HCT116 (cell line): Measurements from ENCODE around the gene C6orf118. TPM values are rescaled to one million over a fixed set of nuclear protein-coding genes. Genes with fewer than 3 reads are reported as not detected.

Source experiments
- ATAC-seq: fragments of 200-7000 bp; cut with Tn5 transposase; 2 replicates; pipeline ENCODE4 v1.9.1; 2020; ENCODE audit warnings: mild to moderate bottlenecking, moderate library complexity
- BruUV-seq: library from RNA; stranded (reverse); fragments of 400-500 nt; replicated peaks from 2 replicates; lab custom pipeline; 2021; lab: Mats Ljungman, UMichigan
- CTCF ChIA-PET: fragments of 300-600 bp; sonication (Branson Sonifier 250); formaldehyde crosslinking; loops from one replicate; lab custom pipeline; 2021; ENCODE audit warnings: antibody characterized with exemption; lab: Charles Lee
- POLR2A ChIA-PET: fragments of 300-600, 350-600 bp; sonication (Branson Sonifier 250); formaldehyde crosslinking; loops from one replicate; lab custom pipeline; 2021; ENCODE audit warnings: antibody characterized with exemption; lab: Charles Lee
- RAD21 ChIA-PET, 2 experiments: fragments of 300-600 bp; sonication (Branson Sonifier 250); formaldehyde crosslinking; loops; one replicate each; lab custom pipeline; 2023; ENCODE audit warnings: low total read pairs in 2 of 2; ENCODE audit not compliant: uncharacterized antibody in 2 of 2, unreplicated experiment in 2 of 2, low non-redundant PET in 1 of 2; lab: Charles Lee
- DNase-seq: peaks from one replicate; pipeline ENCODE4 v3.0.0-alpha.2; 2010; ENCODE audit warnings: low read depth, low spot score
- H2AFZ ChIP-seq: fragments of 200-600 bp; shearing (Covaris generic), sonication (generic); 2 replicates; pipeline ENCODE4 v1.6.1; 2017; ENCODE audit warnings: low read depth, mixed run types, mixed read lengths, antibody characterized with exemption, low read length; ENCODE audit not compliant: poor library complexity, severe bottlenecking
- H3K27ac ChIP-seq: 2 replicates; pipeline ENCODE4 v1.5.1; 2012; ENCODE audit warnings: low read depth, low read length
- H3K27me3 ChIP-seq: fragments of 200-600 bp; sonication (generic); 2 replicates; pipeline ENCODE4 v1.6.1; 2016; ENCODE audit warnings: mixed run types, low read length, mixed read lengths; ENCODE audit not compliant: insufficient read depth
- H3K36me3 ChIP-seq, 2 experiments: fragments of 200-500 bp in 1 of 2; fragments of 200-600 bp in 1 of 2; sonication (Bioruptor generic) in 1 of 2; sonication (generic) in 1 of 2; 2 replicates each; pipeline versions ENCODE4 v1.5.1 to v1.6.1; 2014 to 2016; ENCODE audit warnings: low read length in 2 of 2, inconsistent platforms in 1 of 2, mixed read lengths in 1 of 2, mixed run types in 1 of 2; ENCODE audit not compliant: insufficient read depth in 2 of 2, control insufficient read depth in 1 of 2
- H3K4me1 ChIP-seq, 2 experiments: fragments of 200-600 bp in 1 of 2; sonication (generic) in 1 of 2; 2 replicates each; pipeline versions ENCODE4 v1.5.1 to v1.6.1; 2012 to 2017; ENCODE audit warnings: low read length in 2 of 2, inconsistent platforms in 1 of 2, mild to moderate bottlenecking in 1 of 2, mixed read lengths in 1 of 2, mixed run types in 1 of 2, moderate library complexity in 1 of 2; ENCODE audit not compliant: insufficient read depth in 2 of 2, control insufficient read depth in 1 of 2
- H3K4me2 ChIP-seq: fragments of 200-600 bp; sonication (generic); 2 replicates; pipeline ENCODE4 v1.6.1; 2017; ENCODE audit warnings: mixed run types, low read length, mixed read lengths
- H3K4me3 ChIP-seq, 2 experiments: fragments of 200-600 bp in 1 of 2; sonication (generic) in 1 of 2; replicated peaks in 1 of 2; 2 replicates each; pipeline ENCODE4 v1.5.1; 2011 to 2016; ENCODE audit warnings: low read length in 2 of 2, control low read depth in 1 of 2, low read depth in 1 of 2, mild to moderate bottlenecking in 1 of 2, mixed read lengths in 1 of 2, mixed run types in 1 of 2
- H3K79me2 ChIP-seq: fragments of 200-600 bp; sonication (generic); 2 replicates; pipeline ENCODE4 v1.6.1; 2017; ENCODE audit warnings: mild to moderate bottlenecking, mixed run types, low read length, moderate library complexity, mixed read lengths; ENCODE audit not compliant: insufficient read depth
- H3K9ac ChIP-seq: fragments of 200-600 bp; sonication (generic); 2 replicates; pipeline ENCODE4 v1.6.1; 2016; ENCODE audit warnings: low read length, mixed read lengths
- H3K9me2 ChIP-seq: fragments of 200-600 bp; sonication (generic), shearing (Covaris generic); 2 replicates; pipeline ENCODE4 v1.6.1; 2017; ENCODE audit warnings: mixed run types, mild to moderate bottlenecking, moderate library complexity; ENCODE audit not compliant: insufficient read depth
- H3K9me3 ChIP-seq, 2 experiments: fragments of 200-500 bp in 1 of 2; fragments of 200-600 bp in 1 of 2; sonication (Bioruptor generic) in 1 of 2; sonication (generic) in 1 of 2; 2 replicates each; pipeline ENCODE4 v1.6.1; 2014 to 2017; ENCODE audit warnings: low read length in 2 of 2, mixed read lengths in 2 of 2, inconsistent platforms in 1 of 2, low read depth in 1 of 2, mild to moderate bottlenecking in 1 of 2, mixed run types in 1 of 2, moderate library complexity in 1 of 2; ENCODE audit not compliant: control insufficient read depth in 1 of 2, insufficient read depth in 1 of 2
- H4K20me1 ChIP-seq: fragments of 200-600 bp; sonication (generic), shearing (Covaris generic); 2 replicates; pipeline ENCODE4 v1.6.1; 2017; ENCODE audit warnings: mixed run types, mild to moderate bottlenecking, moderate library complexity; ENCODE audit not compliant: insufficient read depth
- CBX3 ChIP-seq: IDR thresholded peaks from 2 replicates; pipeline ENCODE4 v1.6.1; 2012; ENCODE audit warnings: low read depth
- CEBPB ChIP-seq: IDR thresholded peaks from 2 replicates; pipeline ENCODE4 v1.6.1; 2012; ENCODE audit warnings: low read depth
- CTCF ChIP-seq, 3 experiments: fragments of 200-600 bp in 1 of 3; sonication (generic) in 1 of 3; IDR thresholded peaks in 2 of 3; conservative IDR thresholded peaks in 1 of 3; 2 replicates each; pipeline ENCODE4 v1.5.1; 2012 to 2017; ENCODE audit warnings: low read depth in 2 of 3, low read length in 2 of 3, antibody characterized with exemption in 1 of 3, borderline replicate concordance in 1 of 3, control low read depth in 1 of 3, mild to moderate bottlenecking in 1 of 3, mixed read lengths in 1 of 3, mixed run types in 1 of 3, moderate library complexity in 1 of 3; ENCODE audit not compliant: insufficient read depth in 1 of 3
- EZH2 ChIP-seq: fragments of 200-600 bp; sonication (generic); IDR thresholded peaks from 2 replicates; pipeline ENCODE4 v1.6.1; 2017; ENCODE audit warnings: antibody characterized with exemption, mixed run types
- EZH2phosphoT487 ChIP-seq: fragments of 200-600 bp; IDR thresholded peaks from 2 replicates; pipeline ENCODE4 v1.6.1; 2018; ENCODE audit warnings: antibody characterized with exemption, borderline replicate concordance
- FOSL1 ChIP-seq: IDR thresholded peaks from 2 replicates; pipeline ENCODE4 v1.6.1; 2012; ENCODE audit warnings: low read depth
- JUND ChIP-seq: IDR thresholded peaks from 2 replicates; pipeline ENCODE4 v1.6.1; 2012
- POLR2A ChIP-seq: IDR thresholded peaks from 2 replicates; pipeline ENCODE4 v1.7.0; 2011; ENCODE audit warnings: borderline replicate concordance; ENCODE audit not compliant: insufficient read depth, insufficient read length; ENCODE audit errors: extremely low read depth
- POLR2AphosphoS5 ChIP-seq: IDR thresholded peaks from 2 replicates; pipeline ENCODE4 v1.6.1; 2011; ENCODE audit warnings: mild to moderate bottlenecking, low read depth, low read length, moderate library complexity
- RAD21 ChIP-seq: IDR thresholded peaks from 2 replicates; pipeline ENCODE4 v1.6.1; 2012; ENCODE audit warnings: low read depth, mild to moderate bottlenecking
- SIN3A ChIP-seq: IDR thresholded peaks from 2 replicates; pipeline ENCODE4 v1.6.1; 2012; ENCODE audit warnings: low read depth
- SP1 ChIP-seq: IDR thresholded peaks from 2 replicates; pipeline ENCODE4 v1.6.1; 2012; ENCODE audit warnings: low read depth
- SRF ChIP-seq: IDR thresholded peaks from 2 replicates; pipeline ENCODE4 v1.6.1; 2012; ENCODE audit warnings: low read depth
- TCF7L2 ChIP-seq: IDR thresholded peaks from 2 replicates; pipeline ENCODE4 v1.7.0; 2011; ENCODE audit warnings: borderline replicate concordance, inconsistent platforms; ENCODE audit not compliant: insufficient read depth, insufficient read length; ENCODE audit errors: extremely low read depth
- YY1 ChIP-seq: IDR thresholded peaks from 2 replicates; pipeline ENCODE4 v1.6.1; 2011; ENCODE audit warnings: low read length, low read depth, moderate library complexity, mild to moderate bottlenecking; ENCODE audit not compliant: insufficient replicate concordance; ENCODE audit errors: extremely low read depth
- ZBTB33 ChIP-seq: IDR thresholded peaks from 2 replicates; pipeline ENCODE4 v1.6.1; 2011; ENCODE audit warnings: mild to moderate bottlenecking, low read length, moderate library complexity; ENCODE audit not compliant: insufficient replicate concordance; ENCODE audit errors: extremely low read depth
- ZFX ChIP-seq: fragments of 450-650 bp; IDR thresholded peaks from 2 replicates; pipeline ENCODE4 v1.6.1; 2017
- ZNF274 ChIP-seq: fragments of 200-500 bp; sonication (Bioruptor generic); IDR thresholded peaks from 2 replicates; pipeline ENCODE4 v1.6.1; 2014; ENCODE audit warnings: mild to moderate bottlenecking, low read depth, low read length, inconsistent platforms
- intact Hi-C: fragments of 100-400 bp; cut with micrococcal nuclease; formaldehyde crosslinking; loops from 2 replicates; pipeline ENCODE4 v1.10.0; 2022
- total RNA-seq: library from RNA; stranded (reverse); gene quantifications from one replicate; pipeline ENCODE4 v1.2.1, GENCODE V29; 2021; ENCODE audit not compliant: unreplicated experiment

C6orf118 gene
- total RNA-seq, 1 experiment from 2014 or later = not detected

DNA sequence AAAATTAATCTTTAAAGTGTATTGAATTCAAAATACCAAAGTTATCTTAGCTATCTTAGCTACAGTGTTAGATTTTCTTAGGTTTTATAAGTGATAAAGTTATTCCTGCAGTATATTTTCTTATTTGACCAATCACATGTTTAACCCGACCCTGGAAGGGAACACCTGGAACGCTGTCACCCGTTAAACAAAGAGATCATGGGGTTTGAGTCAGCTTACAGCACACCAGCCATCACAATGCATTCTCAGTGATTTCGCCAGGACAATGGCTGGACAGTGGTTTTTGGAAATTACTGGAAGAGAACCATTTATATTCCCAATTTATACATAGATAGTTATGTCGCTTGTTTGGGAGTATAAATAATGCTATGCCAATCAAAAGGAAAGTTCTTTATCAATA lies 10.5 kb downstream of the C6orf118 start:
- Histone ChIP-seq H3K9me2 (no peaks in the 10 kb centered on the region), H3K27me3 (no peaks in the 10 kb centered on the region), H4K20me1 (no peaks in the 10 kb centered on the region), H3K4me3 (no peak overlapping the region), H2AFZ (no peak overlapping the region), H3K27ac (no peak overlapping the region), H3K9me3 (no peaks in the 10 kb centered on the region), H3K4me1 (no peaks in the 10 kb centered on the region), H3K4me2 (no peak overlapping the region), H3K79me2 (no peaks in the 10 kb centered on the region), H3K9ac (no peak overlapping the region), H3K36me3 (no peaks in the 10 kb centered on the region)
- TF ChIP-seq RAD21 (no peak), POLR2AphosphoS5 (no peak), EZH2 (no peak), ZNF274 (no peak), YY1 (no peak), EZH2phosphoT487 (no peak), JUND (no peak), ZFX (no peak), SP1 (no peak), CEBPB (no peak), SRF (no peak)
- BruUV-seq = no TSS peak
- ChIA-PET CTCF (no interaction called here), POLR2A (no interaction called here), RAD21 (no interaction called here)
- intact Hi-C loops = no loop called here
- DNase-seq = no peak
- ATAC-seq = no peak

DNA sequence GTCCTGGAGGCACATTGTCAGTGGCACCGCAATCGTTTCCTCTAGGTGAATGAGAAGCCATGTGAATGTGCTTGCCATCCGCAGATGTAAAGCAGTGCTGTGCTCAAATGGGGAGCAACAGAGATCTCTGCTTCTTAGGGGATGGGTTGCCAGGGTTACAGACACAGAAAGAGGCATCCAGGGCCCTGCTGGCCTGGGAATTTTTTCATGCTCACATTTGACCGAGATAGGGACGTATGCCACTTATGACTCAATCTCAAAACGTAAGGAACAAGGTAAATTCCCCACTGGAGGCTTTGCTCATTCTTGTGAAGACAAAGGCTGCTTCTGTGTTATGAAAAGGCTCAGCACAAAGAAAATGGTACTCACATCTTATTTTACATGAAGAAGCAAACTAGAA lies 11.0 kb downstream of the C6orf118 start:
- H3K9me2 ChIP-seq = no peaks in the 10 kb centered on the region
- H3K4me1 ChIP-seq = no peaks in the 10 kb centered on the region
- intact Hi-C loops = no loop called here
- RAD21 ChIA-PET = no interaction called here
- no peak overlapping the region for H3K4me3 ChIP-seq
- DNase-seq (no peak), ATAC-seq (no peak)
- H2AFZ ChIP-seq = no peak overlapping the region
- H3K9ac ChIP-seq = no peak overlapping the region
- H3K4me2 ChIP-seq = no peak overlapping the region
- CTCF ChIA-PET = no interaction called here
- no peaks in the 10 kb centered on the region for H3K27me3 ChIP-seq
- no peak overlapping the region for H3K27ac ChIP-seq
- H3K9me3 ChIP-seq = no peaks in the 10 kb centered on the region
- H3K79me2 ChIP-seq = no peaks in the 10 kb centered on the region
- POLR2A ChIA-PET = no interaction called here
- no peaks in the 10 kb centered on the region for H3K36me3 ChIP-seq
- no TSS peak for BruUV-seq
- no peaks in the 10 kb centered on the region for H4K20me1 ChIP-seq
- TF ChIP-seq RAD21 (no peak), SIN3A (no peak), SRF (no peak), POLR2AphosphoS5 (no peak), TCF7L2 (no peak), ZNF274 (no peak), FOSL1 (no peak), YY1 (no peak), CBX3 (no peak), CTCF (IDR thresholded peaks at IDR 0.05 in 2 of 3, conservative IDR thresholded peaks at IDR 0.05 in 1 of 3; ENCODE audit: borderline replicate concordance in 1 of 3, insufficient read depth in 1 of 3, low read depth in 2 of 3, low read length in 2 of 3) (no peak), EZH2phosphoT487 (no peak), POLR2A (no peak), CEBPB (no peak), ZBTB33 (no peak)
